Hair follicular keratinocyte (primary cell): ENCODE measurements around the gene OLIG3. TPM values are rescaled to one million over a fixed set of nuclear protein-coding genes. Genes with fewer than 3 reads are reported as not detected.

Experiments
- total RNA-seq: library from RNA; depleted of rRNA; stranded (reverse); fragments of >200 nt; gene quantifications from 2 replicates; pipeline ENCODE4 v1.2.3, GENCODE V29; 2015

The OLIG3 gene
- total RNA-seq, result not detected in 2 replicates

GRCh38 chr6:137494281-137494987 lies at the start of gene OLIG3:
TSS of gene OLIG3 (minus strand) at chr6:137494394. CDS start at chr6:137494170, 224 bp downstream.

